ENCODE data around the gene TMEM127. TPM values are rescaled to one million over a fixed set of nuclear protein-coding genes. Genes with fewer than 3 reads are reported as not detected.
"Not testable (repeated sequence)": the region's sequence is repeated elsewhere in the genome, so short reads cannot be mapped to it uniquely, and the experiment has no call there.

TMEM127 gene
- total RNA-seq, 1 experiment from 2014 or later, result 21.4 TPM

GRCh38 chr2:96264656-96265348 is 995 bp downstream of the TMEM127 start:
- no peak for DNase-seq (ENCODE audit: extremely low read depth, low read depth)

GRCh38 chr2:96264086-96264485 is 1.7 kb downstream of the TMEM127 start:
- DNase-seq (ENCODE audit: extremely low read depth, low read depth), result no peak

DNA sequence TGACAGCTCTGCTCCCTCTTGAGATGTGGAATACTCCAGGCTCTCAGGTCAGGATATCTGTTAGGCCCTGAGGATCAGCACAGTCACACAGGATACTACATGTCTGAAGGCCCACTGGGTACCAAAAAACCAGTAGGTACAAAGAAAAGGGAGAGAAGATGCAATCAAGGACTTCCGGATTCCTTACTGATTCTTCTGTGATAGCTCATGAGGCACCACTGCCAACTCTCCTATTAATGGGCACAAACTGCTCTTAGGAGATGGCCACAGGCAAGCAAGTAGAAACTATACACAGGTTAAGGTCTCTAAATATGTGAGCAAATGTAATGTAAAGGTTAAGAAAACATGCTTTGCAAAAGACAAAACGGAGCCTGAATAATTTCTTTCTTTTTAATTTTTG is 3.5 kb downstream of the TMEM127 start:
- DNase-seq (ENCODE audit: extremely low read depth, low read depth), result no peak

DNA sequence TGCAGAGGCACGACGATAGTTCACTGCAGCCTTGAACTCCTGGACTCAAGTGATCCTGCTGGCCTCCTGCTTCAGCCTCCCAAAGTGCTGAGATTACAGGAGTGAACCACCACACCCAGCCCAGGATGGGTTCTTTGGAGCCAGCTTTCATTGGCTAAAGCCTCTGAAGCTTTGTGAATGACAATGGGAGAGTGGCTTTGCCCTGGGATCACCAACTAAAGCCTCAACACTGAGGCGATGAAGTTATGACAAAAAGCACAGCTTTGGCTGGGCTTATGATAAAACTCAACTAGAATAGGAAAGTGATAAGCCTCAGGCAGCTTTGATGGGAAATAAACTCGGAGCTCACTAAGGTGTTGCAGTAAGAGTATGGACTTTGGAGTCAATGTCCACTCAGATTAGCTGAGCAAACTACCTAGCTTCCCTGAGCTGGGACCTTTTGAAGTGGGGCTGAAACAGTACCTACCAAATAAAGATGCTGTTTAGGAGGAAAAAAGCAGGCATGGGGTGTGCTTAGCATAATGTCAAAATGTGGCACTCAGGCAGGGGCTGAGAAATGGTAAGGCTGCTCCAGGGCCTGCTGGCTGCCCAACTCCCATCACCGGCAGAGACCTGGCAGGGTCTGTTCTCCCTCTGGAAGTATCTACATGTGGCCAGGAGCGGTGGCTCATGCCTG is 4.3 kb downstream of the TMEM127 start:
- no peak for DNase-seq (ENCODE audit: extremely low read depth, low read depth)

GRCh38 chr2:96260387-96261260 is 5.2 kb downstream of the TMEM127 start:
- peak; percentile 72 for DNase-seq (ENCODE audit: extremely low read depth, low read depth)

DNA sequence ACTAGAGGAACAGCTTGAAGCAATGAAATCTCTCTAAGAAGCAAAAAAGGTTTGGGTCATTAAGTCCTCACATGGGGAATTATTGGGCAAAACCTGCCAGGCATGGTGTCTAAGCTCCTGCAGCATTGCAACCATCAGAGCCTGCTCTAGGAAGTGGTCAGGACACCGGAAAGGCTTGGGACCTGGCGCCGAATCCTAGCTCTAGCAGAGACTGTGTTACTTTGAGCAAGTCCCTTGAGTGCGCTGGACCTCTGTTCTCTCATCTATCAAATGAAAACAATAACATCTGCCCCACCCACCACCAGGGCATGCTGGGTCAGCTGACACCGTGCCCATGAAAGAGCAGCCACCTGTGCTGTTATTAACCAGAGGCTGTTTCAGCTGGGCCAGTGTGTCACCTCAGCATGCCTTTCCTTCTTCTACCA is 6.3 kb downstream of the TMEM127 start:
- DNase-seq (ENCODE audit: extremely low read depth, low read depth), result no peak

- no peak for DNase-seq (ENCODE audit: extremely low read depth, low read depth)
These were observed 7.4 kb downstream of the TMEM127 start for GRCh38 chr2:96258166-96259022.

DNA sequence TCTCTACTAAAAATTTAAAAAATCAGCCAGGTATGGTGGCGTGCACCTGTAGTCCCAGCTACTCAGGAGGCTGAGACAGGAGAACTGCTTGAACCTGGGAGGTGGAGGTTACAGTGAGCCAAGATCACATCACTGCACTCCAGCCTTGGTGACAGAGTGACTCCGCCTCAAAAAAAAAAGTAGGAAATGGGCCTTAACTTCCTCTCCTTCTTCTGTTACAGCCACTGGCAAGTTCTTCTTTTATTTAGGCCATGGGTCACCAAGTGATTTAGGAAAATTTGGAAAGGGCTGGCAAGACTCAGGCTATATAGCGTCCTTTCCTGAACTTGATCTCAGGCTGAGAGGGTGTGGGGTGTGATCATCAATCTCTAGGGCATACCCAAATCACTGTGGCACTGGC is 8.1 kb downstream of the TMEM127 start:
- not testable (repeated sequence) for DNase-seq (ENCODE audit: extremely low read depth, low read depth)

DNA sequence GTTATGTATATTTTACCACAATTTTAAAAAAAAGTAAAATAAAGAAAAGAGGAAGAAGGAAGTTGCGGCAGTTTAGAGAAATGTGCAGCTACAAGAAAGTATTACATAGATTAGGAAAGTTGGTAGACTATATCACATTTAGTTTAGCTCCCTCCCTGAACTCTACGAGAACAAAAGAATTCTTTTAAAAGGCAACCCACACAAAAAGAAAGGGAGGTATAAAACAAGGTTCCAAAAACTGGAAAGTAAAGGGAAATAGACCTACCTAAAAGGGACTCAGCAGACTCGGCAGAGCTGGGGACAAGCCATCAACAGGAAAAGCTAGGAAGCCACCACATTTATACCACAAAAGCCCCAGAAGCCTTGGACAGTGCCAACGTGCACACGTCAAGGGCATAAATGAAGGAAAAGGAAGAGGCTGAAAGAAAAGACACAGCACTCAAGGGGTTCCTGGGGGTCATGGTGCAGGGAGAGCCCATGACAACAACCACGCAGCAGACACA is 9.1 kb downstream of the TMEM127 start:
- no peak for DNase-seq (ENCODE audit: extremely low read depth, low read depth)

- no peak for DNase-seq (ENCODE audit: extremely low read depth, low read depth)
These were observed 11.2 kb downstream of the TMEM127 start for GRCh38 chr2:96254571-96254970.

DNA sequence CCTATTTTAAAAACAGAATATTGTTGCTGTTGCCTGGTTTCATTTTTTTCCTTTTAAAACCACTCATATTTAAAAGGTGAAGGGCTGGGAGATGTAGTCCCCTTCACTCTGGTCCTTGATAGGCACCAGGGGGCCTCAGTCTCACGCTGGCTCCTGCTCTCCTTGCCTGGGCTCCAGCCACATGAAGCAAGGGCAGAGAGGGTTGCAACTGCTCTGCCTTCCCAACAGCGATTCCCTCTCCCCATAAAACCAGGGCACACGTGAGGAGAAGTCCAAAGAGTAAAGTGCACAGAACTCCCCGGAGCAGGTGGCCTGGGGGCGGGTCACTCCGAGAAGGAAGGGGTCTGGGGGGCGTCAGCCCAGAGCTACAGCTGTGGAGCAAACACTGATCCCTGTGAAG is 12.8 kb downstream of the TMEM127 start:
- DNase-seq (ENCODE audit: extremely low read depth, low read depth), result no peak

GRCh38 chr2:96252526-96252925 is 13.3 kb downstream of the TMEM127 start:
- DNase-seq (ENCODE audit: extremely low read depth, low read depth), result no peak

DNA sequence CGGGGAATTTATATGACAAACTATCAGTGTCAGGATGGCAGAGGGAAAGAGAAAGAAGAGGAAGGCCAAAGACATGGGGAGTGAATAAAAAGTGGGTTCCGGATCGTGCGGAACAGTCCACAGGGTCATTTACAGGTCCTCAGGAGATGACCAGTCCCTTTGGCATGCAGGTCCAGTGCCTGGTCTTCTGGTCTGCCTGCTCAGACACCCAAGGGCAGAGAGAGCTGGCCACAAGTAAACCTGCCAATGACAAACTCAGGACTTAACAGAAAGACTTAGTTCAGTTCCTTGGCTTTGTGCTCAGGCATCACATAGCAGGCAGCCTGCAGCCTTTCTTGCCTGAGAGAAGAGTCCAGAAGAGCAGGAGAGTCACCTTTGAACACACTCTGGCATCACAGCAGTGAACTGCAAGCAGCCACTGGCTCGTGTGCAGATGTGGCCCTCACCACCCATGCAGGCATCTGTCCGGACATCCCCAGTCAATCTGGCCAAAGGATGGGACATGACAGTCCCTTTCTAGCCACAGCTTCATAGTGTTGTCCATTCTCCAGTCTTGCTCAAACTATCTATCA is 14.0 kb downstream of the TMEM127 start:
- DNase-seq (ENCODE audit: extremely low read depth, low read depth), result peak; percentile 77

GRCh38 chr2:96250188-96250587 is 15.6 kb downstream of the TMEM127 start:
- no peak for DNase-seq (ENCODE audit: extremely low read depth, low read depth)

DNA sequence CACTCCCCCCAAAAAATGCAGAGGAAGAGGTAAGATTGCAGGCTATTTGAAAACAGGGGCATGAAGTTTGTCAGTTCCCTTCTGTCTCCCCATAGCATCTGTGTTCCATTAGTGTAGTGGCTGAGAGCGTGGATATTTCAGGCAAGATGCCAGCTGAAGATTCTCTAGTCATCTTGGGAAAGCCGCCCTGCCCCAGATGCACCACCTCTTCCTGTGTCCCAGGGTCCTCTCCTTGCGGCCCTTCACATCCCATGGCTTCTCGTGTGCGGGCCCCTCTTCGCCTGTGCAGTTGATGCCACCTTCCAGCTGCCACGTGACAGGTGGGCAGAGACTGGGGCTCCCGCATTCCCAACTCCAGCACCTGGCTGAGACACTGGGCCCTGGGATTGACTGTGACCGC is 16.1 kb downstream of the TMEM127 start:
- DNase-seq (ENCODE audit: extremely low read depth, low read depth), result no peak

DNA sequence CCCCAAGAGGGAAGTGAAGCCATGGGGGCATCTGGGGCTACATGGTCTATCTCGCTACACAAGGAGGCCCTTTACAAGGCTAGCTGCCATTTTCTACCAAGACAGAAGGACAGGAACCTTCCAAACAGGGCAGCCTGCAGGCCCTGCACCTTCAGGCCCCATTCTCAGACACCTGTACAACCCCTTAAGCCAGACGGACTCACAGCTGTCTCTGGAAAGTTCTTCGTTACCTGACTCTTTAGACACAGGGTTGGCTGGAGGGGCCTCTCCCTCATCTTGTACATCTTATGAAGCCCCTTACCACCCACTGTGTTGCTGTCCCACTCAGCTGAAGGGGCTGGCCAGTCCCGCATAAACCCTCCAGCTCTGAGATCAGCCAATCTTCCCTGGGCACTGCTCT is 17.2 kb downstream of the TMEM127 start:
- no peak for DNase-seq (ENCODE audit: extremely low read depth, low read depth)

DNA sequence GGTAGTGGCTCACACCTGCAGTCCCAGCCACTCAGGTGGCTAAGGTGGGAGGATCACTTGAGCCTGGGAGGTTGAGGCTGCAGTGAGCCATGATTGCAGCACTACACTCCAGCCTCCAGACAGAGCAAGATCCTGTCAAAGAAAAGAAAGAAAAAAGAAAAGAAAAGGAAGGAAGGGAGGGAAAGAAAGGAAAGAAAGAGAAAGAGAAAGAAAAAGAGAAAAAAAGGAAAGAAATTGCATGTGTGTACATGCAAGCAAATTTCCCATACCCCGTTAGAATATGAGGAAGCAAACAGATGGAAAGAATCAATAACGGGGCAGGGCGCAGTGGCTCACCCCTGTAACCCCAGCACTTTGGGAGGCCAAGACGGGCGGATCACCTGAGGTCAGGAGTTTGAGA is 17.9 kb downstream of the TMEM127 start:
- DNase-seq (ENCODE audit: extremely low read depth, low read depth), result no peak

- no peak for DNase-seq (ENCODE audit: extremely low read depth, low read depth)
These were observed 18.8 kb downstream of the TMEM127 start for GRCh38 chr2:96247009-96247408.

DNA sequence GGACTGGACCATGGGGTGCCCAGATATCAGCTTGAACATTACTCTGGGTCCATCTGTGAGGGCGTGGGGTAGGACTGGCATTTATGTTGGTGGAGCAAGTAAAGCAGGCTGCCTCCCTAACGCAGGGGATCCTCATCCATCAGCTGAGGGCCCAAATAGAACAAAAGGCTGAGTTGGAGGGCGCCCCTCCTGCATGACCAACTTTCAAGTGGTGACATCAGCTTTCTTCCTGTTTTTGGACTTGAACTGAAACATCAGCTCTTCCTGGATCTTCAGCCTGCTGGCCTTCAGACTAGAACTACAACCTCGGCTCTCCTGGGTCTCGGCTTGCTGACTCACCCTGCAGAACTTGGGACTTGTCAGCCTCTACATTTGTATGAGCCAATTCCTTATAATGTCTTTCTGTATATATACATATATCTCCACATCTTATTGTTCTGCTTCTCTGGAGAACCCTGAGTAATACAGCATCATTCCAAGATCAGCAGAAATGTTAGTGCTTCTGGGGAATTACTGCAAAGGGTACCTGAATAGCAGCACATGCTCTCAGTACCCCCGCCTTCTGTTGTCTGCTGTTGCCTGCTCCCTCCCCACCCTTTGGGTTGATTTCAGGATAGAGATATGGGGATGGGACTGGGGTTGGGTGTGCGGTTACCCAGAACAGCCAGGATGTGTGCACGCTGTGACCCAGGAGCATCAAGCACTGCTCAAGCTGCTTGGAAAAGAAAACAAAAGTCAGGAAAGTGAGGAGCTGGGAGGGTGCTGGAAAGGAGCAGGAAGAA is 20.0 kb downstream of the TMEM127 start:
- DNase-seq (ENCODE audit: extremely low read depth, low read depth), result no peak
